Mammary epithelial cell (primary cell): ENCODE measurements around the gene NUP43.

Source experiments
- CTCF ChIP-seq, 2 donors: IDR thresholded peaks in 1 of 2; conservative IDR thresholded peaks in 1 of 2; 2 replicates each; pipeline ENCODE4 v1.5.1; 2011 to 2012; ENCODE audit warnings: inconsistent platforms in 2 of 2, low read length in 2 of 2, mild to moderate bottlenecking in 2 of 2, control low read depth in 1 of 2, low read depth in 1 of 2; ENCODE audit not compliant: insufficient read depth in 1 of 2; ENCODE audit errors: extremely low read depth in 1 of 2
- EZH2 ChIP-seq: IDR thresholded peaks from 2 replicates; pipeline ENCODE4 v1.6.1; 2012; ENCODE audit warnings: low read length, inconsistent platforms, borderline replicate concordance

GRCh38 chr6:149716181-149716963 lies 30.0 kb downstream of the NUP43 start:
- no peak for TF ChIP-seq CTCF (conservative IDR thresholded peaks at IDR 0.05 in 1 of 2, IDR thresholded peaks at IDR 0.05 in 1 of 2; ENCODE audit: extremely low read depth in 1 of 2, insufficient read depth in 1 of 2, low read depth in 1 of 2, low read length in 2 of 2)
- no peak for TF ChIP-seq EZH2
